DND-41 (cell line): ENCODE measurements around the gene SLC1A2.

Experiments used
- ATAC-seq: fragments of 200-7000 bp; cut with Tn5 transposase; 3 replicates; pipeline ENCODE4 v1.9.1; 2021; ENCODE audit warnings: low read depth; ENCODE audit not compliant: insufficient read depth
- DNase-seq: peaks from one replicate; pipeline ENCODE4 v3.0.0-alpha.2; 2020
- H2AFZ ChIP-seq: 2 replicates; pipeline ENCODE4 v1.6.0; 2012; ENCODE audit warnings: low read depth, low read length
- H3K27ac ChIP-seq: 2 replicates; pipeline ENCODE4 v1.5.1; 2012; ENCODE audit warnings: low read length, inconsistent platforms
- H3K27me3 ChIP-seq: fragments of 200-600 bp; sonication (generic); 2 replicates; pipeline ENCODE4 v1.6.0; 2012; ENCODE audit warnings: low read length, mild to moderate bottlenecking, inconsistent platforms; ENCODE audit not compliant: insufficient read depth, poor library complexity
- H3K36me3 ChIP-seq: 2 replicates; pipeline ENCODE4 v1.5.1; 2012; ENCODE audit warnings: low read length, inconsistent platforms; ENCODE audit not compliant: insufficient read depth
- H3K4me1 ChIP-seq: 2 replicates; pipeline ENCODE4 v1.5.1; 2012; ENCODE audit warnings: mild to moderate bottlenecking, low read length; ENCODE audit not compliant: insufficient read depth
- H3K4me2 ChIP-seq: 2 replicates; pipeline ENCODE4 v1.6.0; 2012; ENCODE audit warnings: mild to moderate bottlenecking, moderate library complexity, low read length, inconsistent platforms; ENCODE audit not compliant: insufficient read depth
- H3K4me3 ChIP-seq, 2 experiments: fragments of 200-600 bp in 1 of 2; shearing (Covaris generic) in 1 of 2; 2 replicates each; pipeline ENCODE4 v1.5.1; 2012 to 2016; ENCODE audit warnings: inconsistent platforms in 2 of 2, low read length in 2 of 2, mild to moderate bottlenecking in 2 of 2, low read depth in 1 of 2, moderate library complexity in 1 of 2
- H3K79me2 ChIP-seq: 2 replicates; pipeline ENCODE4 v1.6.0; 2012; ENCODE audit warnings: low read length, inconsistent platforms; ENCODE audit not compliant: insufficient read depth
- H3K9ac ChIP-seq: 2 replicates; pipeline ENCODE4 v1.6.0; 2012; ENCODE audit warnings: low read depth, mild to moderate bottlenecking, inconsistent platforms, low read length, moderate library complexity
- H3K9me3 ChIP-seq: 2 replicates; pipeline ENCODE4 v1.5.1; 2012; ENCODE audit warnings: low read length, moderate library complexity, mild to moderate bottlenecking, inconsistent platforms; ENCODE audit not compliant: insufficient read depth, severe bottlenecking
- H4K20me1 ChIP-seq: 2 replicates; pipeline ENCODE4 v1.6.0; 2012; ENCODE audit warnings: low read length; ENCODE audit not compliant: insufficient read depth
- CTCF ChIP-seq: IDR thresholded peaks from 2 replicates; pipeline ENCODE4 v1.5.1; 2012; ENCODE audit warnings: borderline replicate concordance, low read length, moderate library complexity, mild to moderate bottlenecking; ENCODE audit not compliant: poor library complexity, severe bottlenecking; ENCODE audit errors: extremely low read depth
- EZH2 ChIP-seq: IDR thresholded peaks from 3 replicates; pipeline ENCODE4 v1.6.1; 2012; ENCODE audit warnings: borderline replicate concordance, low read depth, mild to moderate bottlenecking, moderate library complexity, low read length, inconsistent platforms; ENCODE audit not compliant: severe bottlenecking

Gene SLC1A2

GRCh38 chr11:35366798-35367197, 52.6 kb downstream of the SLC1A2 start:
- H3K27ac ChIP-seq = no peak overlapping the region
- H3K36me3 ChIP-seq = no peaks in the 10 kb centered on the region
- no peaks in the 10 kb centered on the region for H3K79me2 ChIP-seq

GRCh38 chr11:35365961-35366360, 53.4 kb downstream of the SLC1A2 start:
- Histone ChIP-seq H3K4me1 (no peaks in the 10 kb centered on the region), H3K9me3 (no peaks in the 10 kb centered on the region), H3K9ac (no peak overlapping the region), H3K4me3 (no peak overlapping the region), H3K27me3 (peaks cover 13% of the 10 kb centered on the region), H2AFZ (no peak overlapping the region), H3K4me2 (no peak overlapping the region), H3K27ac (no peak overlapping the region), H4K20me1 (no peaks in the 10 kb centered on the region), H3K79me2 (no peaks in the 10 kb centered on the region), H3K36me3 (no peaks in the 10 kb centered on the region)
- ATAC-seq = no peak
- TF ChIP-seq CTCF (no peak), EZH2 (no peak)
- no peak for DNase-seq

More at GRCh38 chr11:35366798-35367197, 52.6 kb downstream of the SLC1A2 start:
- Histone ChIP-seq H3K9me3 (no peaks in the 10 kb centered on the region), H2AFZ (no peak overlapping the region), H3K4me2 (no peak overlapping the region), H3K4me3 (no peak overlapping the region), H3K27me3 (peaks cover 13% of the 10 kb centered on the region), H3K9ac (no peak overlapping the region), H4K20me1 (no peaks in the 10 kb centered on the region), H3K4me1 (no peaks in the 10 kb centered on the region)
- no peak for DNase-seq
- no peak for TF ChIP-seq CTCF
- ATAC-seq = no peak

- no peak for DNase-seq
- no peak overlapping the region for H3K27ac ChIP-seq
- no peaks in the 10 kb centered on the region for H3K9me3 ChIP-seq
- peaks cover 13% of the 10 kb centered on the region for H3K27me3 ChIP-seq
- no peaks in the 10 kb centered on the region for H3K79me2 ChIP-seq
- no peak overlapping the region for H3K9ac ChIP-seq
- H3K4me2 ChIP-seq = no peak overlapping the region
- H4K20me1 ChIP-seq = no peaks in the 10 kb centered on the region
- no peak overlapping the region for H3K4me3 ChIP-seq
- H3K36me3 ChIP-seq = no peaks in the 10 kb centered on the region
- H3K4me1 ChIP-seq = no peaks in the 10 kb centered on the region
- no peak for ATAC-seq
- TF ChIP-seq EZH2 (no peak), CTCF (no peak)
- H2AFZ ChIP-seq = no peak overlapping the region
Measured at GRCh38 chr11:35365395-35365794, 54.0 kb downstream of the SLC1A2 start.
